ENCODE measurements around the gene RAB31. TPM values are rescaled to one million over a fixed set of nuclear protein-coding genes. Genes with fewer than 3 reads are reported as not detected.

The RAB31 gene
- total RNA-seq, 1 experiment from 2014 or later, result 6.1 TPM

DNA sequence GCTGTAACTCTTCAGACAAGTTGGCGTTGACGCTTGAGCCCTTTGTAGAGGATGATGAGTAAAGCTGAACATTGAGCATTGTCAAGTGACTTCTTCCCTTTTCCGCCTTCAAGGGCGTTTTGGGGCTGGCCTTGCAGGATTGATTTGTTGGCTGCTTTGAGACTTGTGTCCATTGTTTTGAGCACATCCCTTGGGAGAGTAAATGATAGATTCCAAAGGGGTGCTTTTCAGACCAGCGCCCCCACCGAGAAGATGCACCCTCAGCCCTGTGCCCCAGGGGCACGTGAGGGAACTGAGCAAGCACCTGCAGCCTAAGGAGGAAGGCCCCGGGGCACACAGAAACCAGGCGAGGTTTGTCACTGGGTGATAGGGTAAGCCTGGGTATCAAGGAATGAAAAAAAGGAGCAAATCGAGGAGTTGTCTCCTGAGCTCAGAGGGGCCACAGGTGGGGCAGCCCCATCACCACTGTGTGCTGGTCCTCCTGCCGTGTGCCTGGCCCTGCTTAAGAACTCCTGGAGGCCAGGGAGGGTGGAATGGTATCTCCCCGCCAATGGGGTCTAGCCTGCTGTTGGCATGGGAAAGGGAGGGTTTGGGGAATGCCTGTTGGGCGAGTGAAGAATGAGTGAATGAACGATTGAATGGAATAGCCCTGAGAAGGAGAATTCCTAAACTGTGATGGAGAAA is 64.0 kb downstream of the RAB31 start:
- Histone ChIP-seq H3K9me3 (ENCODE audit: low read depth, low read length, poor library complexity, severe bottlenecking) (no peaks in the 10 kb centered on the region), H3K27me3 (replicated peaks; ENCODE audit: insufficient read depth, low read depth, low read length, poor library complexity) (no peaks in the 10 kb centered on the region), H3K4me3 (ENCODE audit: low read depth, low read length, poor library complexity, severe bottlenecking) (no peak overlapping the region), H3K4me1 (ENCODE audit: insufficient read depth, low read length, poor library complexity, severe bottlenecking) (no peaks in the 10 kb centered on the region), H3K36me3 (ENCODE audit: insufficient read depth, low read length, poor library complexity, severe bottlenecking) (no peaks in the 10 kb centered on the region), H3K27ac (ENCODE audit: low read depth, low read length, poor library complexity, severe bottlenecking) (no peak overlapping the region)
- POLR2A ChIA-PET (ENCODE audit: low non-redundant PET), result no interaction called here
- BruUV-seq (replicated peaks), result no TSS peak
- DNase-seq (ENCODE audit: low spot score), result no peak
- TF ChIP-seq, protein P1, sequence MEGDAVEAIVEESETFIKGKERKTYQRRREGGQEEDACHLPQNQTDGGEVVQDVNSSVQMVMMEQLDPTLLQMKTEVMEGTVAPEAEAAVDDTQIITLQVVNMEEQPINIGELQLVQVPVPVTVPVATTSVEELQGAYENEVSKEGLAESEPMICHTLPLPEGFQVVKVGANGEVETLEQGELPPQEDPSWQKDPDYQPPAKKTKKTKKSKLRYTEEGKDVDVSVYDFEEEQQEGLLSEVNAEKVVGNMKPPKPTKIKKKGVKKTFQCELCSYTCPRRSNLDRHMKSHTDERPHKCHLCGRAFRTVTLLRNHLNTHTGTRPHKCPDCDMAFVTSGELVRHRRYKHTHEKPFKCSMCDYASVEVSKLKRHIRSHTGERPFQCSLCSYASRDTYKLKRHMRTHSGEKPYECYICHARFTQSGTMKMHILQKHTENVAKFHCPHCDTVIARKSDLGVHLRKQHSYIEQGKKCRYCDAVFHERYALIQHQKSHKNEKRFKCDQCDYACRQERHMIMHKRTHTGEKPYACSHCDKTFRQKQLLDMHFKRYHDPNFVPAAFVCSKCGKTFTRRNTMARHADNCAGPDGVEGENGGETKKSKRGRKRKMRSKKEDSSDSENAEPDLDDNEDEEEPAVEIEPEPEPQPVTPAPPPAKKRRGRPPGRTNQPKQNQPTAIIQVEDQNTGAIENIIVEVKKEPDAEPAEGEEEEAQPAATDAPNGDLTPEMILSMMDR (conservative IDR thresholded peaks at IDR 0.05; ENCODE audit: low read depth, low read length), result no peak
- TF ChIP-seq EZH2 (IDR thresholded peaks at IDR 0.05; ENCODE audit: borderline replicate concordance, low read depth, low read length, poor library complexity, severe bottlenecking), result no peak
- CTCF ChIA-PET, result no interaction called here
- intact Hi-C loops (cut with micrococcal nuclease; ENCODE audit: unreplicated experiment), result loop anchor here (10.0 kb wide), 1 partner anchor 157 kb away; the partner anchor contains the start of gene PPP4R1

DNA sequence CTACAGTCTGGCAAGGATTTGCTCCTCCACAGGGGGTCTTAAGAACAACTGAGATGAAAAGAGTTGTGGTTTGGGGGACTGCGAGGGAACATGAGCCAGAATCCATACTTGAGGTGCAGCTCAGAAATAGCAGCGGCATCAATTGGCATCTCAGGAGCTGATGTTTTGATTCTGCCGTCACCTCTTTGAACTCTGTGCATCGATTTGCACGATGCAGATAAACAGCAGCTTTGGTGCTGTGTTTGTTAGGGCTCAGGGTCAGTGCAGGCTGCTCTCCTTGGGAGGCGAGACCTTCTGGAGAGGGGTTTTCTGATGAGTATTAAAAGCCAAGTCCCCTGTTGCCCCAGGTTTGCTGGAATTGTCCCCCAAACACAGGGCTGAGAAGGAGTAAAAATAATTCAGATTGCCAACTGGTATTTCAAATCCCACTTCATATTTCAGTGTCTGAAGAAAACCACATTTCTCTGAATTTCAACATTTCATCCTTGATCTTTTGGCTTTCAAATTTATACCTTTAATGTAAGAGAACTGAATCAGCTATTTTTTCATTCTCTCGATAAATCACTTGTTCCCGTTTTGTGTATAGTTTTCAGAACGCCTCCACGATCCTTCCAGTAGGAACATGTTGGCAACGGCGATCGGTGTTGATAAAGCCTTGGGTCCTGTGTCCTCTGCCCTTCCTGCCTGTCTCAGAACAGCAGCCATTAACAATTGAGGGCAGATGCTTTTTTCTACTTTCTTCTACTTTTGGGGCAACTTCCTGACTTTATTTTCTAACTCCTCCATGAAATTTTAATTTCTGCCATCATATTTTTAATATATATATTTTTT is 65.0 kb downstream of the RAB31 start:
- no peak overlapping the region for H3K27ac ChIP-seq (ENCODE audit: low read depth, low read length, poor library complexity, severe bottlenecking)
- no peak for TF ChIP-seq EZH2 (IDR thresholded peaks at IDR 0.05; ENCODE audit: borderline replicate concordance, low read depth, low read length, poor library complexity, severe bottlenecking)
- TF ChIP-seq, protein P1 (conservative IDR thresholded peaks at IDR 0.05; ENCODE audit: low read depth, low read length), result no peak
- ChIA-PET CTCF (no interaction called here), POLR2A (ENCODE audit: low non-redundant PET) (no interaction called here)
- intact Hi-C loops (cut with micrococcal nuclease; ENCODE audit: unreplicated experiment), result loop anchor here (10.0 kb wide), 1 partner anchor 158 kb away; the partner anchor contains the start of gene PPP4R1
- no peaks in the 10 kb centered on the region for H3K36me3 ChIP-seq (ENCODE audit: insufficient read depth, low read length, poor library complexity, severe bottlenecking)
- BruUV-seq (replicated peaks), result no TSS peak
- H3K9me3 ChIP-seq (ENCODE audit: low read depth, low read length, poor library complexity, severe bottlenecking), result no peaks in the 10 kb centered on the region
- no peaks in the 10 kb centered on the region for H3K4me1 ChIP-seq (ENCODE audit: insufficient read depth, low read length, poor library complexity, severe bottlenecking)
- H3K27me3 ChIP-seq (replicated peaks; ENCODE audit: insufficient read depth, low read depth, low read length, poor library complexity), result no peaks in the 10 kb centered on the region
- H3K4me3 ChIP-seq (ENCODE audit: low read depth, low read length, poor library complexity, severe bottlenecking), result no peak overlapping the region
- DNase-seq (ENCODE audit: low spot score), result no peak

DNA sequence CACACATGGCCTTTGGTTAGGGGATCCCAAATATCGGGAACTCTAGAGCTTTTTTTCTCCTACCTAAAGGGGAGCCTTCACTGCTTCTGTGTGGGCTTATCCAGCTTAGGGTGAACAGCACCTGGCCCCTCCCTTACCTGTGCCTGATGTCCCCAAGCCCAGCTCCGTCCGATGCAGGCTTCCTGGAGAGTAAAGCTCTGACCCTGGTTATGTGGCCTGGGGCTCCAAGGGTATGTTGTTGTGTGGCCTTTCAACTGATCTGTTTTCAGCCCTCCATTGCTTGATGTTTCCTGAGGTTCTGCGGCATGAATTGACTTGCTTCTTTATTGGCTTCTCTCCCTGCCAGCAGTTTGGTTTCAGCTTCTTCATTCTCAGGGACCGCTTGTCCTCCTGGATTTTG is 66.0 kb downstream of the RAB31 start:
- ChIA-PET CTCF (no interaction called here), POLR2A (ENCODE audit: low non-redundant PET) (no interaction called here)
- Histone ChIP-seq H3K36me3 (ENCODE audit: insufficient read depth, low read length, poor library complexity, severe bottlenecking) (no peaks in the 10 kb centered on the region), H3K27ac (ENCODE audit: low read depth, low read length, poor library complexity, severe bottlenecking) (no peak overlapping the region), H3K4me1 (ENCODE audit: insufficient read depth, low read length, poor library complexity, severe bottlenecking) (no peaks in the 10 kb centered on the region), H3K9me3 (ENCODE audit: low read depth, low read length, poor library complexity, severe bottlenecking) (no peaks in the 10 kb centered on the region), H3K4me3 (ENCODE audit: low read depth, low read length, poor library complexity, severe bottlenecking) (no peak overlapping the region), H3K27me3 (replicated peaks; ENCODE audit: insufficient read depth, low read depth, low read length, poor library complexity) (no peaks in the 10 kb centered on the region)
- TF ChIP-seq EZH2 (IDR thresholded peaks at IDR 0.05; ENCODE audit: borderline replicate concordance, low read depth, low read length, poor library complexity, severe bottlenecking), result no peak
- TF ChIP-seq, protein P1 (conservative IDR thresholded peaks at IDR 0.05; ENCODE audit: low read depth, low read length), result no peak
- no peak for DNase-seq (ENCODE audit: low spot score)
- intact Hi-C loops (cut with micrococcal nuclease; ENCODE audit: unreplicated experiment), result loop anchor here (10.0 kb wide), 1 partner anchor 159 kb away; the partner anchor contains the start of gene PPP4R1
- no TSS peak for BruUV-seq (replicated peaks)
